ENCODE measurements around the gene FAM200B. TPM values are rescaled to one million over a fixed set of nuclear protein-coding genes. Genes with fewer than 3 reads are reported as not detected.

Gene FAM200B
- total and polyA plus RNA-seq, 2 experiments from 2014 or later, result 34.4 to 88.0 TPM

DNA sequence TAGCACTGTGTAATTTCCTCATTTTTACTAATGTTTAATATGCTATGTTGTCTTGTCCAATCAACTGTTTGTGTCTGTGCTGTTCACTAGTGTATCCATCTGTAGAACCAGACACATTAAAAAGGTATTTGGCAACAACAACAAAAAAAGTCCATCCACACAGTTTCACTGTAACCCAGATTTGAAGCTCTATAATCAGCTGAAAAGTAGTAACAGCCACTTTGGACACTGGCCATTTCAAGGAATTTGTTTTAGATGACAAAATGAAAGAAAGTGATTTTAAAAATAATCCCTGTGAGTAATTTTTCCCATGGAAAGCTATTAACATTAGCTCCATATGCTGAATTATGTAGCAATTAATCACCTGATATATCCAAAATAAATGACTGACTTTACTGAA lies 24.3 kb upstream of the FAM200B start (continued):
- TF ChIP-seq ZNF462 (CRISPR knock-in tag; IDR thresholded peaks at IDR 0.05), result no peak

DNA sequence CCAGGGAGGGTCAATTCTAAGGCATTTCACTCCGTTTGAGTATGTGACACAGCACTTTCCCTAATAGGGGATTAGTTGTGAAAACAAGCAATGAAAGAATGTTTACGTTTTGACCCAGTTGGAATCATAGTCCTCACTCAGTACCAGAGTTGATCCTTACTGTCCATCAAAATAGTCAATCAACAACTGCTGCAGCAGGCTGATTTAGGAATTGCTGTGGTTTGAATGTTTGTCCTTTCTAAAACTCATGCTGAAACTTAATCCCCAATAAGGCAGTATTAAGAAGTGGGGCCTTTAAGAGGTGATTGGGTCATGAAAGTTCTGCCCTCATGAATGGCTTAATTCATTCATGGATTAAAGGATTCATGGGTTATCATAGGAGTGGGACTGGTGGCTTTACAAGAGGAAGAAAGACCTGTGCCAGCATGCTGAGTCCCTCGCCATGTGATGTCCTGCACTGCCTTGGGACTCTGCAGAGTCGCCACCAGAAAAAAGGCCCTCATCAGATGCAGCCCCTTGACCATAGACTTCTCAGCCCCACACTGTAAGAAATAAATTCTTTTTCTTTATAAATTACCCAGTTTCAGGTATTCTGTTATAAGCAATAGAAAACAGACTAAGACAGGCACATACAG lies 23.4 kb upstream of the FAM200B start:
- H3K36me3 ChIP-seq (ENCODE audit: insufficient read depth), result peaks cover 7% of the 10 kb centered on the region; the same call in 1 of the 2 replicates
- Mint-ChIP-seq H3K4me3 (no peak overlapping the region), H3K9me3 (no peaks in the 10 kb centered on the region), H3K27me3 (ENCODE audit: insufficient read depth, low read depth, poor library complexity) (peaks cover 19% of the 10 kb centered on the region), H3K27ac (no peak overlapping the region; the same call in 1 of the 2 replicates), H3K36me3 (ENCODE audit: low read depth) (peaks cover 3% of the 10 kb centered on the region; the same call in 2 of the 3 replicates), H3K4me1 (peaks cover 24% of the 10 kb centered on the region; the same call in 2 of the 3 replicates)
- H2AFZ ChIP-seq, result no peak overlapping the region
- no peaks in the 10 kb centered on the region for H4K20me1 ChIP-seq (replicated peaks; ENCODE audit: insufficient read depth)
- no peaks in the 10 kb centered on the region for H3K9me2 ChIP-seq (ENCODE audit: insufficient read depth)
- no peak overlapping the region for H3K4me2 ChIP-seq
- H3K27ac ChIP-seq (ENCODE audit: low read depth), result peak overlapping the region; percentile 21; the same call in 1 of the 2 replicates
- H3F3A ChIP-seq (replicated peaks; ENCODE audit: low read depth), result no peaks in the 10 kb centered on the region
- peaks cover 8% of the 10 kb centered on the region; the same call in 1 of the 2 replicates for H3K4me1 ChIP-seq (ENCODE audit: insufficient read depth)
- peaks cover 11% of the 10 kb centered on the region for H3K79me2 ChIP-seq (replicated peaks; ENCODE audit: insufficient read depth)
- ATAC-seq (no peak), DNase-seq (ENCODE audit: low spot score) (no peak)
- H3K4me3 ChIP-seq, result no peak overlapping the region
- no peaks in the 10 kb centered on the region for H3K27me3 ChIP-seq (ENCODE audit: insufficient read depth)
- TF ChIP-seq NANOG (IDR thresholded peaks at IDR 0.05; ENCODE audit: borderline replicate concordance) (no peak), ZNF331 (CRISPR knock-in tag; IDR thresholded peaks at IDR 0.05; ENCODE audit: low read depth) (no peak), POLR2AphosphoS5 (IDR thresholded peaks at IDR 0.05; ENCODE audit: low read depth) (no peak), JUNB (IDR thresholded peaks at IDR 0.05; ENCODE audit: unreplicated experiment) (no peak), ETS1 (IDR thresholded peaks at IDR 0.05) (no peak), ZNF114 (CRISPR knock-in tag; IDR thresholded peaks at IDR 0.05) (no peak)
- TF ChIP-seq, protein P1, sequence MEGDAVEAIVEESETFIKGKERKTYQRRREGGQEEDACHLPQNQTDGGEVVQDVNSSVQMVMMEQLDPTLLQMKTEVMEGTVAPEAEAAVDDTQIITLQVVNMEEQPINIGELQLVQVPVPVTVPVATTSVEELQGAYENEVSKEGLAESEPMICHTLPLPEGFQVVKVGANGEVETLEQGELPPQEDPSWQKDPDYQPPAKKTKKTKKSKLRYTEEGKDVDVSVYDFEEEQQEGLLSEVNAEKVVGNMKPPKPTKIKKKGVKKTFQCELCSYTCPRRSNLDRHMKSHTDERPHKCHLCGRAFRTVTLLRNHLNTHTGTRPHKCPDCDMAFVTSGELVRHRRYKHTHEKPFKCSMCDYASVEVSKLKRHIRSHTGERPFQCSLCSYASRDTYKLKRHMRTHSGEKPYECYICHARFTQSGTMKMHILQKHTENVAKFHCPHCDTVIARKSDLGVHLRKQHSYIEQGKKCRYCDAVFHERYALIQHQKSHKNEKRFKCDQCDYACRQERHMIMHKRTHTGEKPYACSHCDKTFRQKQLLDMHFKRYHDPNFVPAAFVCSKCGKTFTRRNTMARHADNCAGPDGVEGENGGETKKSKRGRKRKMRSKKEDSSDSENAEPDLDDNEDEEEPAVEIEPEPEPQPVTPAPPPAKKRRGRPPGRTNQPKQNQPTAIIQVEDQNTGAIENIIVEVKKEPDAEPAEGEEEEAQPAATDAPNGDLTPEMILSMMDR (conservative IDR thresholded peaks at IDR 0.05; ENCODE audit: low read depth in 2 of 2), result no peak

Data from GM23338 (cell line).